H1 (cell line): ENCODE data around the gene RBP5. TPM values are rescaled to one million over a fixed set of nuclear protein-coding genes. Genes with fewer than 3 reads are reported as not detected.

Experiments used
- CTCF ChIA-PET: fragments of 300-600 bp; sonication (Branson Sonifier 250); formaldehyde crosslinking; loops from one replicate; lab custom pipeline; 2021; ENCODE audit not compliant: partially characterized antibody; lab: Charles Lee
- POLR2A ChIA-PET: fragments of 300-600 bp; sonication (Branson Sonifier 250); formaldehyde crosslinking; loops from one replicate; lab custom pipeline; 2021; ENCODE audit warnings: inconsistent platforms; ENCODE audit not compliant: partially characterized antibody; lab: Charles Lee
- DNase-seq, 2 experiments: peaks; one replicate each; pipeline versions ENCODE4 v3.0.0 to v3.0.0-alpha.2; 2010 to 2022; ENCODE audit warnings: low spot score in 2 of 2, low read depth in 1 of 2, mixed read lengths in 1 of 2
- FAIRE-seq: peaks from 2 replicates; lab custom pipeline; 2011; peaks lifted over from hg19 to GRCh38; lab: Jason Lieb, UNC
- H2AFZ ChIP-seq: 2 replicates; pipeline ENCODE4 v1.8.1; 2012; ENCODE audit warnings: low read length, inconsistent platforms
- H2AK5ac ChIP-seq: 2 replicates; pipeline ENCODE4 v1.6.1; 2013; ENCODE audit warnings: low read depth, low read length
- H2BK120ac ChIP-seq: replicated peaks from 2 replicates; pipeline ENCODE3; 2013; ENCODE audit warnings: low read depth, low read length, inconsistent platforms
- H2BK12ac ChIP-seq: 2 replicates; pipeline ENCODE4 v1.6.1; 2013; ENCODE audit warnings: low read depth, low read length
- H2BK15ac ChIP-seq: 2 replicates; pipeline ENCODE4 v1.6.1; 2013; ENCODE audit warnings: low read length
- H2BK20ac ChIP-seq: 2 replicates; pipeline ENCODE4 v1.6.1; 2013; ENCODE audit warnings: low read length
- H2BK5ac ChIP-seq: 2 replicates; pipeline ENCODE4 v1.6.1; 2013; ENCODE audit warnings: low read depth, low read length
- H3K14ac ChIP-seq: 2 replicates; pipeline ENCODE4 v1.6.1; 2013; ENCODE audit warnings: inconsistent platforms; ENCODE audit not compliant: insufficient read length
- H3K18ac ChIP-seq: 2 replicates; pipeline ENCODE4 v1.6.1; 2013; ENCODE audit warnings: low read length; ENCODE audit errors: extremely low read depth
- H3K23ac ChIP-seq: 2 replicates; pipeline ENCODE4 v1.6.1; 2013; ENCODE audit warnings: inconsistent platforms; ENCODE audit not compliant: insufficient read length
- H3K23me2 ChIP-seq: 2 replicates; pipeline ENCODE4 v1.6.1; 2013; ENCODE audit warnings: low read depth, low read length
- H3K27ac ChIP-seq: 2 replicates; pipeline ENCODE4 v1.6.1; 2011; ENCODE audit warnings: low read depth, low read length, inconsistent platforms
- H3K27me3 ChIP-seq, 4 experiments: replicated peaks in 1 of 4; 1 replicate in 1 of 4; 2 replicates in 3 of 4; pipeline versions ENCODE4 v1.6.1 to v1.8.1; 2011 to 2013; ENCODE audit warnings: low read length in 3 of 4, mild to moderate bottlenecking in 3 of 4, inconsistent platforms in 2 of 4, mixed read lengths in 2 of 4, moderate library complexity in 1 of 4; ENCODE audit not compliant: control insufficient read depth in 3 of 4, insufficient read depth in 3 of 4; ENCODE audit errors: extremely low read depth in 1 of 4
- H3K36me3 ChIP-seq, 4 experiments: 2 replicates each; pipeline versions ENCODE4 v1.6.1 to v1.8.1; 2011 to 2013; ENCODE audit warnings: mild to moderate bottlenecking in 4 of 4, low read length in 3 of 4, moderate library complexity in 2 of 4, control low read depth in 1 of 4, inconsistent platforms in 1 of 4; ENCODE audit not compliant: insufficient read depth in 4 of 4, control insufficient read depth in 2 of 4
- H3K4ac ChIP-seq: replicated peaks from 2 replicates; pipeline ENCODE3; 2013; ENCODE audit warnings: low read length, low read depth, mixed read lengths, inconsistent platforms; ENCODE audit not compliant: insufficient read length
- H3K4me1 ChIP-seq, 4 experiments: replicated peaks in 1 of 4; 1 replicate in 1 of 4; 2 replicates in 3 of 4; pipeline versions ENCODE4 v1.6.1 to v1.8.1; 2011 to 2013; ENCODE audit warnings: low read length in 3 of 4, inconsistent platforms in 2 of 4, mixed read lengths in 1 of 4; ENCODE audit not compliant: insufficient read depth in 4 of 4, control insufficient read depth in 3 of 4
- H3K4me2 ChIP-seq, 2 experiments: 2 replicates each; pipeline versions ENCODE4 v1.6.1 to v1.8.1; 2011 to 2013; ENCODE audit warnings: low read depth in 2 of 2, low read length in 2 of 2, control low read depth in 1 of 2, inconsistent platforms in 1 of 2, mild to moderate bottlenecking in 1 of 2; ENCODE audit not compliant: insufficient read depth in 1 of 2
- H3K4me3 ChIP-seq, 4 experiments: fragments of 200-600, 300-600 bp in 1 of 4; sonication (generic), shearing (Covaris generic), sonication (Bioruptor Twin) in 1 of 4; 2 replicates each; pipeline versions ENCODE4 v1.5.1 to v1.8.1; 2011 to 2016; ENCODE audit warnings: low read length in 4 of 4, low read depth in 3 of 4, control low read depth in 2 of 4, inconsistent platforms in 2 of 4, mild to moderate bottlenecking in 2 of 4, mixed read lengths in 1 of 4, moderate library complexity in 1 of 4; ENCODE audit not compliant: insufficient read depth in 2 of 4; ENCODE audit errors: extremely low read depth in 1 of 4
- H3K56ac ChIP-seq: replicated peaks from 2 replicates; pipeline ENCODE3; 2013; ENCODE audit warnings: low read depth, mild to moderate bottlenecking, mixed read lengths, low read length, inconsistent platforms; ENCODE audit not compliant: insufficient read length
- H3K79me1 ChIP-seq: 2 replicates; pipeline ENCODE4 v1.6.1; 2013; ENCODE audit warnings: low read depth, low read length, control low read depth
- H3K79me2 ChIP-seq, 2 experiments: 2 replicates each; pipeline versions ENCODE4 v1.6.1 to v1.8.1; 2012 to 2013; ENCODE audit warnings: low read length in 2 of 2, mild to moderate bottlenecking in 2 of 2, inconsistent platforms in 1 of 2; ENCODE audit not compliant: insufficient read depth in 2 of 2, control insufficient read depth in 1 of 2
- H3K9ac ChIP-seq, 4 experiments: replicated peaks in 1 of 4; 1 replicate in 1 of 4; 2 replicates in 3 of 4; pipeline versions ENCODE4 v1.6.1 to v1.8.1; 2011 to 2013; ENCODE audit warnings: low read depth in 3 of 4, low read length in 3 of 4, control low read depth in 2 of 4, mild to moderate bottlenecking in 2 of 4, moderate library complexity in 2 of 4, inconsistent platforms in 1 of 4; ENCODE audit errors: extremely low read depth in 1 of 4
- H3K9me3 ChIP-seq, 2 experiments: 2 replicates each; pipeline versions ENCODE4 v1.6.1 to v1.8.1; 2012 to 2013; ENCODE audit warnings: mild to moderate bottlenecking in 2 of 2, moderate library complexity in 2 of 2, control low read depth in 1 of 2, inconsistent platforms in 1 of 2, low read depth in 1 of 2, low read length in 1 of 2, mixed read lengths in 1 of 2; ENCODE audit not compliant: insufficient read depth in 2 of 2
- H4K20me1 ChIP-seq, 2 experiments: replicated peaks in 1 of 2; 2 replicates each; pipeline versions ENCODE3 to v1.8.1; 2011 to 2013; ENCODE audit warnings: inconsistent platforms in 2 of 2, low read length in 2 of 2, mild to moderate bottlenecking in 1 of 2; ENCODE audit not compliant: insufficient read depth in 2 of 2, control insufficient read depth in 1 of 2
- H4K5ac ChIP-seq: 2 replicates; pipeline ENCODE4 v1.6.1; 2013; ENCODE audit warnings: low read length, low read depth, mixed read lengths, inconsistent platforms; ENCODE audit not compliant: insufficient read length
- H4K8ac ChIP-seq: 2 replicates; pipeline ENCODE4 v1.8.0; 2013; ENCODE audit warnings: mild to moderate bottlenecking, moderate library complexity, low read length, inconsistent platforms; ENCODE audit not compliant: insufficient read depth; ENCODE audit errors: extremely low read depth
- H4K91ac ChIP-seq: replicated peaks from 2 replicates; pipeline ENCODE3; 2013; ENCODE audit warnings: low read length, mixed read lengths, inconsistent platforms; ENCODE audit not compliant: insufficient read length
- ATF2 ChIP-seq: IDR thresholded peaks from 2 replicates; pipeline ENCODE4 v1.6.1; 2012; ENCODE audit warnings: low read length, inconsistent platforms
- CTBP2 ChIP-seq: IDR thresholded peaks from 2 replicates; pipeline ENCODE4 v1.7.0; 2011; ENCODE audit warnings: borderline replicate concordance, mild to moderate bottlenecking, moderate library complexity, mixed read lengths, low read length; ENCODE audit not compliant: insufficient read depth, insufficient read length
- EGR1 ChIP-seq: IDR thresholded peaks from 2 replicates; pipeline ENCODE4 v1.6.1; 2011; ENCODE audit warnings: low read depth, low read length, borderline replicate concordance
- EZH2 ChIP-seq: fragments of 200-600 bp; sonication (generic); IDR thresholded peaks from 2 replicates; pipeline ENCODE4 v1.7.1; 2012; ENCODE audit warnings: low read depth, mild to moderate bottlenecking, moderate library complexity, low read length, inconsistent platforms; ENCODE audit not compliant: severe bottlenecking
- FOSL1 ChIP-seq: IDR thresholded peaks from 2 replicates; pipeline ENCODE4 v1.6.1; 2011; ENCODE audit warnings: mild to moderate bottlenecking, low read depth, low read length, moderate library complexity; ENCODE audit not compliant: insufficient read depth
- KDM4A ChIP-seq: IDR thresholded peaks from one replicate; pipeline ENCODE4 v1.7.1; 2012; ENCODE audit warnings: low read depth, mild to moderate bottlenecking, moderate library complexity, low read length, inconsistent platforms; ENCODE audit not compliant: severe bottlenecking
- MAFK ChIP-seq: IDR thresholded peaks from 2 replicates; pipeline ENCODE4 v1.6.1; 2012; ENCODE audit warnings: low read depth, mild to moderate bottlenecking, improper control_type of control experiment, low read length
- SAP30 ChIP-seq: fragments of 300-600 bp; sonication (generic); IDR thresholded peaks from 2 replicates; pipeline ENCODE4 v1.7.1; 2012; ENCODE audit warnings: low read length, moderate library complexity, mild to moderate bottlenecking, inconsistent platforms; ENCODE audit not compliant: insufficient read depth, insufficient replicate concordance
- SIN3A ChIP-seq, 2 experiments: IDR thresholded peaks in 1 of 2; conservative IDR thresholded peaks in 1 of 2; 2 replicates each; pipeline ENCODE4 v1.6.1; 2011 to 2012; ENCODE audit warnings: low read length in 2 of 2, improper control_type of control experiment in 1 of 2, low read depth in 1 of 2, mild to moderate bottlenecking in 1 of 2
- TAF7 ChIP-seq: optimal IDR thresholded peaks from 2 replicates; pipeline ENCODE3; 2011; ENCODE audit warnings: low read depth, mild to moderate bottlenecking, inconsistent platforms, low read length, moderate library complexity, borderline replicate concordance
- WGBS, 2 experiments: shearing (Covaris generic) in 1 of 2; methylation state at CpG; one replicate each; pipeline versions ENCODE4 v1.1.6 to v1.1.7; 2013 to 2015; ENCODE audit warnings: low lambda C conversion rate in 2 of 2, mixed read lengths in 2 of 2, inconsistent platforms in 1 of 2, low coverage in 1 of 2, missing lambda C conversion rate in 1 of 2; ENCODE audit not compliant: insufficient replicate concordance in 2 of 2, insufficient coverage in 1 of 2, insufficient read length in 1 of 2; ENCODE audit errors: extremely low coverage in 1 of 2, missing lambda C conversion rate in 1 of 2; 5-methylcytosine and 5-hydroxymethylcytosine counted together
- polyA plus RNA-seq, 7 experiments: library from polyadenylated mRNA; depleted of rRNA in 3 of 7; stranded (reverse) in 5 of 7; unstranded in 2 of 7; fragments of >200 nt in 5 of 7; fragments of 200-250 nt in 2 of 7; gene quantifications; 1 replicate in 5 of 7; 2 replicates in 1 of 7; 4 replicates in 1 of 7; pipeline versions ENCODE4 v1.2.1 to v1.2.3, GENCODE V29; 2011 to 2013; ENCODE audit warnings: missing spikeins in 2 of 7, mixed read lengths in 2 of 7
- total RNA-seq: library from RNA; stranded (reverse); fragmentation: NEBNext Ultra II Directional; extraction: Animal tissue kit (Norgen Biotek cat#: 25700); gene quantifications from 2 replicates; pipeline ENCODE4 v1.2.1, GENCODE V29; 2021

Gene RBP5
- total and polyA plus RNA-seq, 2 of the 8 experiments (the other 6 are each of a cell fraction or from before 2014, with no cell fraction given) = 1.2 to 1.9 TPM

GRCh38 chr12:7093486-7093885 lies 35.2 kb downstream of the RBP5 start:
- DNase-seq = no peak
- 91% methylated on average over 5 of the region's 5 CpGs; no CpG with 5 or more reads in 1 of the 2 experiments for WGBS, 2 experiments
- POLR2A ChIA-PET = interaction anchor here (0.9 to 5.6 kb wide), 8 partner anchors 9 to 149 kb away, joined by 3 to 42 read pairs (median 3); partner anchors contain the start of genes C12orf57, C1RL, CLSTN3 and LPCAT3
- TF ChIP-seq SAP30 = no peak
- no peak for TF ChIP-seq FOSL1
- TF ChIP-seq SIN3A (conservative IDR thresholded peaks at IDR 0.05 in 1 of 2, IDR thresholded peaks at IDR 0.05 in 1 of 2; ENCODE audit: low read depth in 1 of 2, low read length in 2 of 2) = no peak
- no peak for TF ChIP-seq MAFK
- no peak for TF ChIP-seq EGR1
- TF ChIP-seq CTBP2 = no peak
- no peak for TF ChIP-seq EZH2
- TF ChIP-seq ATF2 = no peak
- no peak for TF ChIP-seq KDM4A
- TF ChIP-seq TAF7 = no peak

More at GRCh38 chr12:7093486-7093885, 35.2 kb downstream of the RBP5 start:
- no peak overlapping the region for H3K56ac ChIP-seq
- peaks cover 0 to 1% (median 0%) of the 10 kb centered on the region in 4 experiments; a peak in 1 of 8 replicates for H3K36me3 ChIP-seq
- no peak overlapping the region for H4K8ac ChIP-seq
- H2BK12ac ChIP-seq = peak overlapping the region; percentile 39; the same call in 1 of the 2 replicates
- no peaks in the 10 kb centered on the region for H3K79me2 ChIP-seq
- H2AK5ac ChIP-seq = peak overlapping the region; percentile 60
- H3K18ac ChIP-seq = no peak overlapping the region
- peaks cover 7 to 21% (median 16%) of the 10 kb centered on the region in 4 experiments for H3K4me1 ChIP-seq
- H2BK20ac ChIP-seq = no peak overlapping the region
- H3K9ac ChIP-seq = no peak overlapping the region
- CTCF ChIA-PET = interaction anchor here (0.8 to 4.0 kb wide), 16 partner anchors 11 to 169 kb away, joined by 3 to 34 read pairs (median 4); partner anchors contain the start of genes C1RL and C1S
- no peaks in the 10 kb centered on the region for H3K79me1 ChIP-seq
- H2BK15ac ChIP-seq = no peak overlapping the region
- H3K23ac ChIP-seq = no peak overlapping the region
- H3K27me3 ChIP-seq = no peaks in the 10 kb centered on the region; a peak in 1 of 7 replicates
- no peak overlapping the region for H3K27ac ChIP-seq
- H2BK120ac ChIP-seq = no peak overlapping the region
- H3K4me3 ChIP-seq = no peak overlapping the region
- peaks cover 1% of the 10 kb centered on the region; the same call in 1 of the 2 replicates for H3K23me2 ChIP-seq
- no peaks in the 10 kb centered on the region for H3K9me3 ChIP-seq
- no peak overlapping the region for H3K4me2 ChIP-seq
- peaks cover 0 to 3% of the 10 kb centered on the region in 2 experiments for H4K20me1 ChIP-seq
- FAIRE-seq = no peak
- no peak overlapping the region for H3K4ac ChIP-seq
- H4K91ac ChIP-seq = no peak overlapping the region
- no peak overlapping the region for H4K5ac ChIP-seq
- no peak overlapping the region for H3K14ac ChIP-seq
- no peak overlapping the region for H2AFZ ChIP-seq
- H2BK5ac ChIP-seq = peak overlapping the region; percentile 46; the same call in 1 of the 2 replicates
